Testis (tissue), 2 donors: ENCODE data around the gene SELENOI.

ENCODE experiments used
- POLR2A ChIP-seq: fragments of 450-650 bp; IDR thresholded peaks from one replicate; pipeline ENCODE4 v1.6.1; 2017; ENCODE audit warnings: antibody characterized with exemption, mild to moderate bottlenecking, moderate library complexity
- TF ChIP-seq, protein P1 (sequence below), 3 experiments: fragments of 450-650 bp in 2 of 3; fragments of 200-600 bp in 1 of 3; sonication (generic) in 1 of 3; IDR thresholded peaks; one replicate each; pipeline ENCODE4 v1.5.1; 2016 to 2019; ENCODE audit warnings: antibody characterized with exemption in 3 of 3, mild to moderate bottlenecking in 2 of 3, moderate library complexity in 1 of 3

GRCh38 chr2:26414311-26414710 is 68.4 kb downstream of the SELENOI start:
- TF ChIP-seq, protein P1, sequence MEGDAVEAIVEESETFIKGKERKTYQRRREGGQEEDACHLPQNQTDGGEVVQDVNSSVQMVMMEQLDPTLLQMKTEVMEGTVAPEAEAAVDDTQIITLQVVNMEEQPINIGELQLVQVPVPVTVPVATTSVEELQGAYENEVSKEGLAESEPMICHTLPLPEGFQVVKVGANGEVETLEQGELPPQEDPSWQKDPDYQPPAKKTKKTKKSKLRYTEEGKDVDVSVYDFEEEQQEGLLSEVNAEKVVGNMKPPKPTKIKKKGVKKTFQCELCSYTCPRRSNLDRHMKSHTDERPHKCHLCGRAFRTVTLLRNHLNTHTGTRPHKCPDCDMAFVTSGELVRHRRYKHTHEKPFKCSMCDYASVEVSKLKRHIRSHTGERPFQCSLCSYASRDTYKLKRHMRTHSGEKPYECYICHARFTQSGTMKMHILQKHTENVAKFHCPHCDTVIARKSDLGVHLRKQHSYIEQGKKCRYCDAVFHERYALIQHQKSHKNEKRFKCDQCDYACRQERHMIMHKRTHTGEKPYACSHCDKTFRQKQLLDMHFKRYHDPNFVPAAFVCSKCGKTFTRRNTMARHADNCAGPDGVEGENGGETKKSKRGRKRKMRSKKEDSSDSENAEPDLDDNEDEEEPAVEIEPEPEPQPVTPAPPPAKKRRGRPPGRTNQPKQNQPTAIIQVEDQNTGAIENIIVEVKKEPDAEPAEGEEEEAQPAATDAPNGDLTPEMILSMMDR (IDR thresholded peaks at IDR 0.05), result no peak
- no peak for TF ChIP-seq POLR2A
